Measurements from ENCODE around the gene EPB41L4A. TPM values are rescaled to one million over a fixed set of nuclear protein-coding genes. Genes with fewer than 3 reads are reported as not detected.

Gene EPB41L4A
- polyA plus RNA-seq, 1 donor from 2014 or later, result 7.4 TPM

- no peaks in the 10 kb centered on the region for H4K20me1 ChIP-seq (ENCODE audit: insufficient read depth)
- no peak overlapping the region for H2AFZ ChIP-seq (ENCODE audit: low read depth, low read length)
- no peak overlapping the region for H3K27ac ChIP-seq (ENCODE audit: low read length)
- no peak overlapping the region for H3K4me3 ChIP-seq (ENCODE audit: low read length)
- H3K27me3 ChIP-seq (ENCODE audit: insufficient read depth, low read depth, low read length), result no peaks in the 10 kb centered on the region
- H3K9me3 ChIP-seq (ENCODE audit: low read length), result peaks cover 5% of the 10 kb centered on the region
- no peak overlapping the region for H3K9ac ChIP-seq (ENCODE audit: low read length)
- TF ChIP-seq POLR2AphosphoS5 (IDR thresholded peaks at IDR 0.05) (no peak), TAF1 (IDR thresholded peaks at IDR 0.05; ENCODE audit: low read depth) (no peak), SMC3 (conservative IDR thresholded peaks at IDR 0.05; ENCODE audit: poor library complexity) (no peak), MXI1 (conservative IDR thresholded peaks at IDR 0.05; ENCODE audit: poor library complexity, severe bottlenecking) (no peak), CTCF (IDR thresholded peaks at IDR 0.05; ENCODE audit: poor library complexity, severe bottlenecking) (no peak), EZH2 (IDR thresholded peaks at IDR 0.05; ENCODE audit: borderline replicate concordance, insufficient read depth, low read length, poor library complexity, severe bottlenecking) (no peak), REST (IDR thresholded peaks at IDR 0.05; ENCODE audit: borderline replicate concordance) (no peak), EP300 (conservative IDR thresholded peaks at IDR 0.05; ENCODE audit: poor library complexity, severe bottlenecking) (no peak), RAD21 (conservative IDR thresholded peaks at IDR 0.05) (no peak)
- H3F3A ChIP-seq (ENCODE audit: insufficient read depth, low read length, poor library complexity, severe bottlenecking), result no peaks in the 10 kb centered on the region
- H3K79me2 ChIP-seq (replicated peaks; ENCODE audit: insufficient read depth, low read length), result no peaks in the 10 kb centered on the region
- no peak overlapping the region for H3K4me2 ChIP-seq (ENCODE audit: low read length)
- H3K9me2 ChIP-seq (ENCODE audit: insufficient read depth, low read length), result no peaks in the 10 kb centered on the region
- no peaks in the 10 kb centered on the region for H3K36me3 ChIP-seq (ENCODE audit: insufficient read depth, low read length)
Observed at GRCh38 chr5:112293587-112293986, 125.5 kb downstream of the EPB41L4A start.

GRCh38 chr5:112290691-112291090, 128.4 kb downstream of the EPB41L4A start:
- H3F3A ChIP-seq (ENCODE audit: insufficient read depth, low read length, poor library complexity, severe bottlenecking), result no peaks in the 10 kb centered on the region
- H3K9me3 ChIP-seq (ENCODE audit: low read length), result no peaks in the 10 kb centered on the region
- no peak overlapping the region for H2AFZ ChIP-seq (ENCODE audit: low read depth, low read length)
- no peak overlapping the region for H3K4me2 ChIP-seq (ENCODE audit: low read length)
- H4K20me1 ChIP-seq (ENCODE audit: insufficient read depth), result no peaks in the 10 kb centered on the region
- H3K27me3 ChIP-seq (ENCODE audit: insufficient read depth, low read depth, low read length), result no peaks in the 10 kb centered on the region
- H3K36me3 ChIP-seq (ENCODE audit: insufficient read depth, low read length), result no peaks in the 10 kb centered on the region
- no peak overlapping the region for H3K27ac ChIP-seq (ENCODE audit: low read length)
- no peak overlapping the region for H3K9ac ChIP-seq (ENCODE audit: low read length)
- H3K9me2 ChIP-seq (ENCODE audit: insufficient read depth, low read length), result no peaks in the 10 kb centered on the region
- H3K79me2 ChIP-seq (replicated peaks; ENCODE audit: insufficient read depth, low read length), result no peaks in the 10 kb centered on the region
- TF ChIP-seq RAD21 (conservative IDR thresholded peaks at IDR 0.05) (no peak), CTCF (IDR thresholded peaks at IDR 0.05; ENCODE audit: poor library complexity, severe bottlenecking) (no peak), REST (IDR thresholded peaks at IDR 0.05; ENCODE audit: borderline replicate concordance) (no peak), MXI1 (conservative IDR thresholded peaks at IDR 0.05; ENCODE audit: poor library complexity, severe bottlenecking) (no peak), TAF1 (IDR thresholded peaks at IDR 0.05; ENCODE audit: low read depth) (no peak), EZH2 (IDR thresholded peaks at IDR 0.05; ENCODE audit: borderline replicate concordance, insufficient read depth, low read length, poor library complexity, severe bottlenecking) (no peak), SMC3 (conservative IDR thresholded peaks at IDR 0.05; ENCODE audit: poor library complexity) (no peak), EP300 (conservative IDR thresholded peaks at IDR 0.05; ENCODE audit: poor library complexity, severe bottlenecking) (no peak), POLR2AphosphoS5 (IDR thresholded peaks at IDR 0.05) (no peak)
- no peak overlapping the region for H3K4me3 ChIP-seq (ENCODE audit: low read length)

Measured in neural cell (in vitro differentiated cells).